Astrocyte of the cerebellum (primary cell): Measurements from ENCODE around the gene CLEC17A.

Experiments
- DNase-seq: peaks from one replicate; pipeline ENCODE4 v3.0.0-alpha.2; 2011; ENCODE audit warnings: low read depth
- H3K4me3 ChIP-seq: 2 replicates; pipeline ENCODE4 v1.5.1; 2011; ENCODE audit warnings: mild to moderate bottlenecking, low read depth, low read length, moderate library complexity
- CTCF ChIP-seq: IDR thresholded peaks from 2 replicates; pipeline ENCODE4 v1.5.1; 2012; ENCODE audit warnings: low read length, low read depth, moderate library complexity, mild to moderate bottlenecking; ENCODE audit errors: missing control alignments
- in situ Hi-C: cut with HindIII; loops from 2 replicates; pipeline ENCODE4 v1.10.0; 2017; ENCODE audit warnings: low sequenced_read_pairs

CLEC17A gene

GRCh38 chr19:14565298-14565679, 17.6 kb upstream of the CLEC17A start:
- no peak overlapping the region for H3K4me3 ChIP-seq
- DNase-seq: no peak
- TF ChIP-seq CTCF: no peak
- in situ Hi-C loops: no loop called here

GRCh38 chr19:14565765-14566711, 16.8 kb upstream of the CLEC17A start:
- no peak for TF ChIP-seq CTCF
- H3K4me3 ChIP-seq: no peak overlapping the region
- no peak for DNase-seq
- in situ Hi-C loops: no loop called here

- in situ Hi-C loops: no loop called here
- no peak for TF ChIP-seq CTCF
- no peak overlapping the region for H3K4me3 ChIP-seq
- DNase-seq: no peak
These were observed 16.2 kb upstream of the CLEC17A start for GRCh38 chr19:14566712-14567077.

GRCh38 chr19:14567079-14567478, 15.8 kb upstream of the CLEC17A start:
- TF ChIP-seq CTCF: no peak
- H3K4me3 ChIP-seq: no peak overlapping the region
- no peak for DNase-seq
- in situ Hi-C loops: no loop called here

GRCh38 chr19:14570864-14571527, 11.9 kb upstream of the CLEC17A start:
- peak overlapping the region; percentile 99 for H3K4me3 ChIP-seq
- no peak for DNase-seq
- in situ Hi-C loops: no loop called here
- TF ChIP-seq CTCF: no peak

GRCh38 chr19:14571695-14572490, 11.0 kb upstream of the CLEC17A start, which contains the start of gene NDUFB7:
Gene NDUFB7, minus strand, starts transcription at chr19:14572066. Its CDS starts 66 bp downstream, at chr19:14572000.
- peak within 1 kb of the TSS; percentile 99 for H3K4me3 ChIP-seq
- TF ChIP-seq CTCF: peak; percentile 84
- DNase-seq: peak; percentile 81
- in situ Hi-C loops: no loop called here
